GM18508 (cell line): ENCODE data around the gene ALDH1L1.

ENCODE experiments used
- ATAC-seq: cut with Tn5 transposase; IDR thresholded peaks from one replicate; pipeline ENCODE4 v1.9.1; 2021; ENCODE audit warnings: moderate number of reproducible peaks; ENCODE audit not compliant: insufficient read depth, unreplicated experiment

The ALDH1L1 gene

DNA sequence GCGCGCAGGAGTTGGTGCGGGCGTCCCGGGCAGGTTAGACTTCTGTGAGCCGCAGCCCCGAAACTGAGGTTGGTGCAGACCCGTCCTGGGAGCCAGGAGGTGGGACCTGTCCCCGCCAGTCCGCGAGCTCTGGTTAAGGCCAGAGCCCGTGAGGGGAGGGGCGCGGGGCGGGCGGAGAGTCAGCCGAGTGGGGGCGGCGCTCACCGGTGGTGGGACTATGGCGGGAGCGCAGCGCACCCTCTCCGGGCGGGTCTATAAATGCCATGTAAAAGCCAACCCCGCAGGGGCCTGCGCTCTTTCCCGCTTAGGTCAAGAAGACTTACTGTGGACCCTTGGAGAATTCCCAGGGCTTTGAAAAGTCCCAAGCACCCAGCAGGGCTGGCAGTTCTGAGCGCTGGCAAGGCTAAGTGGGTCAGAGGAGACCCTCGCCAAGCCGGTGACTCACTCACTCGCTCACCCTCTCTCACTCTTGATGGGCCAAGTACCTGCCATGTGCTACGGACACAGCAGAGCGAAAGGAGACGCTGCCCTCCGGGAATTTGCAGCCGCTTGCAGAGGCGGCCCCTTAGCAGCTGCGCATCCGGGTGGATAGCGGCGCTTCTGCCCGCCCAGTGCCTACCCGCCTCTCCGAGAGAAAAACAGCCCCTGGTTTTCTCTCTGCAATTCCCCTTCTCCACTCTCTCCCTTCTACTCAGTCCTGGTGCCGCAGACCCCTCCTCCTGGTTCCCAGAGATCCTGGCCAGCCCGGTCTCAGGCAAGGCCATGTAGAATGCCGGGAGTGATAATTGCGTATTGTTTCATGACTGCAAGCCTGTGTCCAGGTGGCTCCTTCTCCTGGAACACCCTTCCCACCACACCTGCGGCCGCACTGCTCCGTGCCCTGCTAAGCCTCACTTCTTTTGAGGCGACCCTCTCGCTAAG, at the start of gene ALDH1L1:
Gene ALDH1L1, minus strand, starts transcription at position 110 of the 921 bp plus-strand sequence. CDS start 19,607 bp downstream, outside the sequence.
- ATAC-seq, result no peak

DNA sequence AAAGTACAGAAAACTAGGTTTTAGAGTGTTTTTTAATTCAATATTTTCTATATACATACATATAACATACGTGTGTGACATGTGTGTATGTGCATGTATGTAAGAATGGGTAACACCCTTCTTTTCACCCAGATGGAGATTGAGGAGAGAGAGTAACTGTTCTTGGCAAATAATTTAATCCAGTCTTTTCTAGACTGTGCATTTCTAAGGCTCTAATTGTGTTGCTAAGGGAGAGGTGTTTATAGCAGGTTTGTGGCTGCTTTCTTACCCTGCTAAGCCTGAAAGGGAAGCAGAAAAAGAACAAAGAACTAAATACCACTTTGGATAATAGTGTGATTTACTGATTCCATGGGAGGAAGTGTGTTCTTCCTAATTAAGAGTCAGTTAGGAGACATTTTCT, 46.0 kb upstream of the ALDH1L1 start:
- no peak for ATAC-seq

DNA sequence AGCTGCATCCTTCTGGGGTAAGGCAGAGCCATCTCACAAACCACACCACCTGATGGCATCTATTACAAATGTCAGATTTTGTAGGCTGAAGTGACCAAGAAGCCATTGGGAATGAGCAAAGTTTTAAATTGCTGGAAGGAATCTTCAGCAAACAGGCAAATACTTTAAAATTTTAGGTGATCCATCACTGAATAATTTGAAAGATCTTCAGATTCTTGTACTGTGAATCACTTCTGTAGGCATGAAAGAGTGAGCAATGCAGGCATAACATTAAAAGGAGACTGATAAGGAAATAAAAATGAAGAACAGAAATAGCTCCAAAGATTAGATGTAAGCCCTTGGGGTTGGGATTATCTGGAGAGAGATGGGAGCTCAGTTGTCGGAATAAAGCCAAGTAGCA, 36.0 kb upstream of the ALDH1L1 start:
- no peak for ATAC-seq

DNA sequence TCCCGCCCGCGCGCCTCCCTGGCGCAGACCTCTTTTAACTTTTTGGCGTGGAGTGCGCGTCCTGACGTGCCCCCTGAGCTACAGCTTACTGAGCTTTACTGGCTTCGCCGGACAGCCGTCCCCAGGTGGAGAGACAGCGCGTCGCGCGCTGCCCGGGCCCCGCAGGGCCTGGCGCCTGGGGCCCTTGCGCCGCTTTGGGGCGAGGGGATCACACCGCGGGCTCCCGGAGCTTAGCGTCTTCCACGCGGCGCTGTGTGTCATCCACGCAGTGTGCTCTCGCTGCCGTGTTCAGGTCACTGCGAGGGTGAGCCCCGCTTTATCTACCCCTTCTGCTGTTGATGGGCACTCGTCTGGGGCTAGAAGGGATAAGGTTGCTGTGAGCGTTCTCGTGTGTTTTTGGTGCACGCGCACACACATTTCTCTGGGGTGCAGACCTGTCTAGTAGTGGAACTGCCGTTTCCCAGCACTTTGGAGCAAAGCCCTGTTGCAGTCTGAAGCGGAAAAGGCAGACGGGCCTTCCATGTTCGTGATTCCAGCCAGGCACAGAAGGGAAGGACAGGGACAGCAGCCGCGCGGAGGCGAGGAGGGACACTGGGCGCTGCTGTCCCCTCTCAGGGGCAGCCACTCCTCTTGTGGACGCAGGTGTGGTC, 33.1 kb upstream of the ALDH1L1 start:
- no peak for ATAC-seq

DNA sequence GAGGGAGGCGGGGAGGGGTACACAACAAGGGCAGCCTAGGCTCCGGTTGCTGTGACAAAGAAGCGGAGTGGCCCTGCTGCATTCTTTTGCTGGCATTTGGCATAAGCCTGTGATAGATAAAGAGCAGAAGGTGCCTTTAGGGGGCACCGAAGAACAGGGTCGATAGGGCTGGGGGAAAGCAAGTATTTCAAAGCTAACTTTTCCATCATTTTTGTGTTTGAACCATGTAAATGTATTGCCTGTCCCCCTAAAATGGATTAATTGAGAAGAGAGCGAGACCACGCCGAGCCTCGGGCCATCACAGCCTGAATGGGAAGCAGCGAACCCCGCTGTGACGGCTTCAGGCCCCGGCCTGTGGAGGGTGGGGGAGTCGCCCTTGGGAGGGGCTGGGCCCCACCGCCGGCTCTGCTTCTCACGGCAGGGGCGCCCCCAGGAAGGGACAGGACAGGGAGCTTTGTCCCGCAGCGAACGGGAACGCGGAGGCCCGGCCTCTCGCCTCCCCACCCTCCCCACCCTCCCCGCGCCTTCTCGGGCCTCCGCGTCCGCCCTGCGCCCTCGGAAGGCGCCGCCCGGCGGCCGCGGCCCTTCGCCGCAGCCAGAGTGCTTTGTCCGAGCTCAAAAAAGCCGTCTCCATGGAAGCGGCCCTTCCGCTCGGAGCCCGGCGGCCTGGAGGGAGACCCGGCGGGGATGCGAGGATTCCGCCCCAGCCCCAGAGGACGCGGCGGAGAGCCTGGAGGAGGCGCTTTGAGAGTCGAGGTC, 32.4 kb upstream of the ALDH1L1 start:
- ATAC-seq, result no peak

DNA sequence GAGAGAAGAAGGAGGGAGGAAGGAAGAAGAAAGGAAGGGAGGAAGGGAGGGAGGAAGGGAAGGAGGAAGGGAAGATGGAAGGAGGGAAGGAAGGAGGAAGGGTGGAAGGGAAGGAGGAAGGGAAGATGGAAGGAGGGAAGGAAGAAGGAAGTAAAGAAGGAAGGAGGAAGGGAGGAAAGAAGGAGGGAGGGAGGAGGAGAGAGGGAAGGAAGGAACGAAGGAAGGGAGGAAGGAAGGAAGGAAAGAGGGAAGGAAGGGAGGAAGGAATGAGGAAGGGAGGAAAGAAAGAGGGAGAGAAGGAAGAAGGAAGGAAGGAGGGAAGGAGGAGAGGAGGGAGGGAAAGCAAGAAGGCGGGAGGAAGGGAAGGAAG, 31.8 kb upstream of the ALDH1L1 start:
- no peak for ATAC-seq

DNA sequence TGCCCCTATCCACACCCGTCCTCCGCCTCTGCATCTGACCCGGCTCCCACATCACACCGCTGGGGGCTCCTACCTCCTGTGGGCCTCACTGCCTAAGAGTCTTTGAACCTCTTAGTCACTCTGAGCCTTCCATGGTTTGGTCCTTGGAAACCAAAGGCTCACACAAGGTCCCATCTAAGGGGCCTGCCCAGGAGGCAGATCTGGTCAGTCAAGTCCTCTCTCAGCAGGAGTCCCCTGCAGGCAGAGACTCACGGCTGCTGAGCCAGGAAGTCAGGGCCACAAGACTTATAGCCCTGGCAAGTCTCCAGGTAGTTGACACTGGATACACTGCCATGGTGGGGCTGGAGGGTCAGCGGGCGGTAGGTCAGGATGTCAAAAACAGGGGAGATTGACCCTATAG, 31.2 kb upstream of the ALDH1L1 start:
- no peak for ATAC-seq

DNA sequence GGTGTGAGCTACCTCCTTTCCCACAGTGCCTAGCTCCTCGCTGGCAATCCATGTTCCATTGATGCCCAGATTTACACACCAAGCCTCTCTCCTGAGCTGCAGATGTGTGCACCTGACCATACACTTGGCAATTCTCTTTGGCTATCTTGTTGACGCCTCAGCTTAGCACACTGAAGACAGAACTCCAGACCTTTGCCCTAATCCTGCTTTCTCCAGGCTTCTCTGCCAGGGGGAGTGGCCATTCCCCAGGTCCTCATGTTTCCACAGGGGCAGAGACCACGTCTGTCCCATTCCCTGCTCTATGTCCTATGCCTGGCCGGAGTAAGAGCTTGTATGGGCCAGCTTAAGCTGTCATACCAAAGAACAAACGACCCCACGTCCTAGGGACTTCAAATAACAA, 30.2 kb upstream of the ALDH1L1 start:
- ATAC-seq, result no peak

DNA sequence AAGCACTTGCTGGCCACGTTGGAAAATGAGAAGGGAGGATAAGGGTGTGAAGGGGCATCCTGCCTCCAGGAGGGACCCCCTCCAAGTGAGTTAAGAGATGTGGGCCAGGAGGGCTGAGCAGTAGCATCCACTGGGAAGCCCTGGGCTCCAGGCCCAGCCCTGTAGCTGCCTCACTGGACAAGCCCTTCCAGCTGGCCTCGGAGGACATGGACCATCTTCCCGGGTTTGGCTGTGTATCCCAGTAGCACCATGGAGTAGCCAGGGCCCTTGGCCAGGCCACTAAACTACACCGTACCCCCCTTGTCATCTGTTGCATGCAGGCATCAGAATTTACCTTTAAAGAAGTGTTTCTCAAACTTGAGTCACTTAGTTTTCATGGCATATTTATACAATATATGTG, 29.4 kb upstream of the ALDH1L1 start:
- ATAC-seq, result no peak

DNA sequence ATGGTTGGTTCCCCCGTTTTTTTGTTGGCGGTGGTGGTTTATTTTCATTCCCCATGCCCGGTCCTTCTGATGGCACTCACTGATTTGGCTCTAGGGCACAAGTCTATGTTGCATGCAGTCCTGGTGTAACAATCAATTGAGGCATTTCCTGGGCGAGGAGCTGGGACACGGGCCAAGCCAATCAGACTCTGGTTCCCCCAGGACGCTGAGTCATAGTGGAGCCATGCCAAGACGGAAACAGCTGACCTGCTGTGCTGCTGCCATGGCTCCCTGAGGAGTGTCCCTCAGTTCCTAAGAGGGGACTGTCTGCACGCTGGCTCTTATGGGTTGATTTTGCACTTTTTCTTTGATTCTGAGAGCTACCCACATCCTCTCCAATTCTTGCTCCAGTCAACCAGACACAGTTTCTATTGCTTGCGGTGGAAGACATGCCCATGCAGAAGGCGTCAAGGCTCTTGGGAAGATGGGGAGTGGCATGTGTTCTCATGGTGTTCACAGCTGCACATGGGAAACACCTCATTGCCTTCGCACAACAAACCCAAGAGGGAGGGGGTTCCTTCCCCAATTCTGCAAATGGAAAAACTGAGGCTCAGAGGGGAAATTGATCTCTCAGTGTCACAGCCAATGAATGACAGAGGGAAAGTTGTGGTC, 28.3 kb upstream of the ALDH1L1 start:
- no peak for ATAC-seq

DNA sequence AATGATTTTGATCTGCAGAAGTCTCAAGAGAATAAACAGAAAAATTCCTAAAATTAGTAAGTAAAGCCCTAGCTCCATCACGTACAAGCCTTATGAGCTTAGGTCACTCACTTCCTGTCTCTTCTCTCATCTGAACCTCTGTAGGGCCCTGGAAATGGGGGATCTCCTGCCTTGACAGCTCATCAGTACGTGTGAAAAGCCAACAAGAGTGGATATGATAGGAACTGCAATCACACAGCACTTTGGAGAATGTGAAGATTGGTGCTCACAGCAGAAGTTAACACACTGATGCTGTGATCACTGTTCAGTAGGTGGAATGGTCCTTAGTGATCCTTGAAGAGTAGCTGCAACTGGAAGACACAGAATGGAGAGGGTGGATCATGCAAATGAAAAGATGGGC, 27.8 kb upstream of the ALDH1L1 start:
- ATAC-seq, result no peak

DNA sequence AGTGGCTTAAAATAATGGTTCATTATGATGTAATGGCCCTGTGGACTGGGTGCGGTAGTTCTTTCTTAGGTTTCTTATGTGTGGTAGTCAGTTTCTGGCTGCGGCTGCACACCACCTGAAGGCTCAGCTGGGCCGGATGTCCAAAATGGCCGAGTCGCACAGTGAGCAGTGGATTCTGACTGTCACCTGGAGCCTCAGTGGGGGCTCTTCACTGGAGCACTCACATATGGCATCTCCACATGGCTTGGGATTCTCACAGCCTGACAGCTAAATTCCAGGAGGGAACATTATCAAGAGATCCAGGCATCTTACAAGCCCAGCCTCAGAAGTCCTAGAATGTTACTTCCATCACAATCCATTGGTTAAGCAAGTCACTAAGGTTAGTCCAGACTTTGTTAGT, 26.8 kb upstream of the ALDH1L1 start:
- ATAC-seq, result no peak

DNA sequence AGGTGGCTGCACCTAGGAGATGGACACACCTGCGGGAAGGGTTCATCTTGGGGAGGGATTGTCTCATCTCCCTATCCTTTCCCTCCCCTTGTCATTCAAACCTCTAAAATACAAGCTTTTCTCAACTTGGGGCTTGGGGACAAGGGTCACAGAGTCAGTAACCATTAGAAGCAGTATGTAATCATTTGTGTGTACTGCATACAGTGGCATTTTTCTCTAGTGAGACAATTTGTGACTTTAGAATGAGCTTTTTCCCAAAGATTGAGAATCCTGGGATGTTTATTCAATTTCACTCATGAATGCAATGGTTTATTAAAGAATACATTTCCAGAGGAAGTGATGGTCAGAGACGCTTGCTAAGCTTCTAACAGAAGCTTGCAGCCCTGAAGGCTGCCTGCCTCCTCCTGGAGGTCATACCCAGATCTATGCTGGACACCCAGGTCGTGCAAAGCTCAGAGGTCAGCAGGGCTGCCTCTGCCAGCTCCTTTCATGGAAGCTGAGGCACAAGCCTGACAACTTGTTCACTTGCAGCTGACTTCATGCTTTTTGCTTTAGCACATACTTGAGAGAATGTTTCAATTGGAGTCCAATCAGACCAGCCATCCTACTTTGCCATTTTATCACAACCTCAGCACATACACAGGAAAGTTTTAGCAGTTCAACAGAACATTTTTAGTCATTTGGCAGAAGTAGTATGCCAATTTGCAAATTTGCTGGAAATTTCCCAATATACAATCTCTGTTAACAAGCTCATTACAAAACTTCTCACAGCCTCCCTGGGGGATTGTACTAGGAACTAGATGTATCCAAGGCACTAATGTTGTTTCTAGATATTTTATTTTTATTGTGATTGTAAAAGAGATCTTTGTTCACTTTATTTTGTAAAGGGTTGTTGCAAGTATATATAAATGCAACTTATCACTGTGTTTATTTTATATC, 25.6 kb upstream of the ALDH1L1 start:
- ATAC-seq, result no peak

DNA sequence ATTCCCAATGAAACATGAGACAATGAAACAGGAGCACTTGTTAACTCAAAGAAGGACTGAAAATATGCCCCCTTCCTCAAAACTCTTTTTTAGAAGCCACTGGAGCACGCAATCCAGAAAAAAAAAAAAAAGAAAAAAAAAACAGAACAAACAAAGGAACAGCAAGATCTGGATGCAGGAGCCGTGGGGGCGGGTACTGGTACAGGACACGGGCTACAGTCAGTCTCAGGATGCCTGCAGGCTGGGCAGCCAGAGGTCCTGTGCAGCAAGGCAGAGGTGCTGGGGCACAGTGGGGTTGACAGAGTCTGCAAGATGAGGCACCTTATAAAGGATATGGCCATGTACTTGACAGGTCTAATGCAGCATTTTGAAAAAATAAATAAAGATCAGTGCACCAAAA, 22.3 kb upstream of the ALDH1L1 start:
- no peak for ATAC-seq

DNA sequence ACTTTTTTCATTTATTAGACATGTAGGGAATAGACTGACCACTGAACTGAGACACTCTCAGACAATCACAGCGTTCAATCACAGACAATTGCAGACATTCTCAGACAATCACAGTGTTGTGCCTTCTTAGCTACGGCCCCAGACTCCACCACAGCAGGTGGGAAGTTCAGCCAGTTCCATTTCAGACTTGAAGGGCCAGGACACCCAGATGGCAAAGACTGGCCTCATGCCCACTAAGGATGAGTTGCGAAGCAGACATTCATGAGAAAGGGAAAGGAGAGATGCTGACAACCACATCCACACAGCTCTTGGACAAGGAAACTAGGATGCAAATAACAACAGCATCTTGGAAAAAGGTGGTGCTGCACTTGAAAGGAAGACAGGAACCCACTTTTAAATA, 21.9 kb upstream of the ALDH1L1 start:
- no peak for ATAC-seq

DNA sequence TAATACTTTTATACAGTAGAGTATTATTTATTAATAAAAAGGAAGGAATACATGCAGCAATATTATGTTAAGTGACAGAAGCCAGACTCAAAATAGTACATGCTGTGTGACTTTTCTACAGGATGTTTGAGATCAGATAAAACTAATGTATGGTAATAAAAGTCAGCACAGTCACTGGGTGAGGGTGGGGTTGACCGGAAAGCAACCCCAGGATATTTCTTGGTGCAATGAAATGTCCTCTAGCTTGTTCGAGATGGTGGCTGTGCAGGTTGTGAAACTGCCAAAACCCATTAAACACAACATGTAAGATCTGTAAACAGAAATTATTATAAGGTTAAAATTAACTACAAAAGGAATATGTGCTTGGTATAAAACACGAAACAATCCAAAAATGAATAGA, 20.8 kb upstream of the ALDH1L1 start:
- ATAC-seq, result no peak

DNA sequence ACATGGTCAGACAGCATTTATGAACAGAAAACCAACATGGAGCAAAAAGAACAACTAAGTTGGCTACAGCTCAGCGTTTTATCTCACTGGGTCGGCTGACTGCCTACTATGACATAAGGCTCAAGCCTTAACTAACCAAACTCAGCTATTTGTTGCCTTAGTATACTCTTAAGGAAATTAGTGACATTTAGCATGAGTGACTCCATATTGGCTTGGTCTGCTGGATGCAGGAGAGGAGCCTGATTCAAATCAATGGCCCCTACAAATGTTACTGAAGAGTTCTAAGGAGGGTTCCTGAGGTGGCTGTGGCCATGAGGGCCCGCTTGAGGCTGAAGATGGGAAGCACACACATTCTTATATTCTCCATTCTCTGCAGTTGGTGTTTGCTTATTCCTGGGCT, 20.1 kb upstream of the ALDH1L1 start:
- ATAC-seq, result no peak

DNA sequence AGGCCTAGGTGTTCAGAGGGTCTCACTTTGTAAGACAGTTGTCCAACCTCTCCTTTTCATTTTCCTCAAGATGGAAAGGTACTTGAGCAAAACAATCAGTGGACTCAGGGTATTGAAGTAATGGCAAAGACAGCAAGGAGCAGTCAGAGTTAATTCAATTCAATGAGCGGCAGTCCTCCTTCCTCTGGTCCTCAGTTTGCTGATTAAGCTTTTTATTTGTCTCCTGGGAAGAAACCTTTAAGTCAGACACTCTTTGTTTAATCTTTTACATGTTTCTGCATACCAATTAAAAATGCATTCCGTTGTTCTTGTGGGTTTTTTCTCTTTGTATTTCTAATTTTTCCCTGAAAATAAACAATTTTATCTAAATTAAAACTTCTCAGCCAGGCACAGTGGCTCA, 18.9 kb upstream of the ALDH1L1 start:
- ATAC-seq, result no peak

DNA sequence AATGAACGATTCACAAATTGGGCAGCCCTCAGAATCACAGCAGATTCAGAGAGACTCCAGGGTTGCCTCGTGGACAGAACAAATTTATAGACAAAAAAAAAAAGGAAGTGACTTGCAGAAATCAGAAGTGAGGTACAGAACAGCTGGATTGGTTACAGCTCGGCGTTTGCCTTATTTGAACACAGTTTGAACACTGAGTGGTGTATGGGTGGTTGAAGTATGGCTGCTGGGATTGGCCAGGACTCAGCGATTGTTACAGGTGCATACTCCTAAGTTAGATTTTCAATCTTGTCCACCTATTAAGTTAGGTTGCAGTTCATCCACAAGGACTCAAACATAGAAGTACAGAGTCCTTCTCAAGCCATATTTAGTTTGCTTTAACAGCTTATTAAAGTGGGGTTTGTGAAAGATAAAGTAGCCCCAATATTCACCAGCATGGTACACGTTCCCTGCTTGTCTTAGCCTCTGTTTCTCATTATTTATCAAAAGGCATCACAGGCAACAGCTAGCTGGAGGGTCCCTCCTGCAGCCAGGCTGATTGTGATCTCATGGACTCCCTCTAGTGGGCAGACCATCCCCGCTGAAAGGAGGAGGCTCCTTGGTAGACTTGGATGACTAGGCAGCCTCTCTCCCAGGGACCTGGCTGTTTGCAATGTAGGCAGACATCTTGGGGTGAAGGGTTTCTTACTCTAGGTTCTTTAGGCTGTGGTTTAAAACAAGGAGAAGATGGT, 17.6 kb upstream of the ALDH1L1 start:
- no peak for ATAC-seq
